ENCODE measurements around the gene ASPSCR1. TPM values are rescaled to one million over a fixed set of nuclear protein-coding genes. Genes with fewer than 3 reads are reported as not detected.

ASPSCR1 gene
- total RNA-seq, 1 donor from 2014 or later, result 45.4 TPM

- no peak for DNase-seq (ENCODE audit: low spot score)
These were observed 77.9 kb downstream of the ASPSCR1 start for GRCh38 chr17:82055023-82055964.

- DNase-seq (ENCODE audit: low spot score), result no peak
These were observed 78.7 kb downstream of the ASPSCR1 start for GRCh38 chr17:82055965-82056728.

GRCh38 chr17:82056729-82057621, 79.5 kb downstream of the ASPSCR1 start:
- DNase-seq (ENCODE audit: low spot score), result no peak

GRCh38 chr17:82058230-82058854, 80.9 kb downstream of the ASPSCR1 start:
- DNase-seq (ENCODE audit: low spot score), result no peak

GRCh38 chr17:82058855-82059249, 81.4 kb downstream of the ASPSCR1 start:
- DNase-seq (ENCODE audit: low spot score), result no peak

- no peak for DNase-seq (ENCODE audit: low spot score)
These were observed 82.0 kb downstream of the ASPSCR1 start for GRCh38 chr17:82059272-82060000.

- no peak for DNase-seq (ENCODE audit: low spot score)
These were observed 82.6 kb downstream of the ASPSCR1 start for GRCh38 chr17:82060001-82060380.

GRCh38 chr17:82060614-82061013, 83.2 kb downstream of the ASPSCR1 start:
- DNase-seq (ENCODE audit: low spot score), result no peak

GRCh38 chr17:82061047-82061925, 83.9 kb downstream of the ASPSCR1 start:
- DNase-seq (ENCODE audit: low spot score), result no peak

GRCh38 chr17:82062076-82062983, 84.9 kb downstream of the ASPSCR1 start:
- no peak for DNase-seq (ENCODE audit: low spot score)

GRCh38 chr17:82062984-82063368, 85.5 kb downstream of the ASPSCR1 start:
- no peak for DNase-seq (ENCODE audit: low spot score)

- DNase-seq (ENCODE audit: low spot score), result no peak
These were observed 86.3 kb downstream of the ASPSCR1 start for GRCh38 chr17:82063424-82064415.

GRCh38 chr17:82064433-82065192, 87.2 kb downstream of the ASPSCR1 start:
- no peak for DNase-seq (ENCODE audit: low spot score)

GRCh38 chr17:82065193-82065637, 87.8 kb downstream of the ASPSCR1 start:
- no peak for DNase-seq (ENCODE audit: low spot score)

GRCh38 chr17:82065638-82066303, 88.3 kb downstream of the ASPSCR1 start, which contains the start of gene DUS1L:
DUS1L (minus strand) TSS chr17:82065804; CDS start chr17:82065059, 745 bp downstream.
- DNase-seq (ENCODE audit: low spot score), result peak; percentile 53
